ENCODE data around the gene PTPRH.

The PTPRH gene

DNA sequence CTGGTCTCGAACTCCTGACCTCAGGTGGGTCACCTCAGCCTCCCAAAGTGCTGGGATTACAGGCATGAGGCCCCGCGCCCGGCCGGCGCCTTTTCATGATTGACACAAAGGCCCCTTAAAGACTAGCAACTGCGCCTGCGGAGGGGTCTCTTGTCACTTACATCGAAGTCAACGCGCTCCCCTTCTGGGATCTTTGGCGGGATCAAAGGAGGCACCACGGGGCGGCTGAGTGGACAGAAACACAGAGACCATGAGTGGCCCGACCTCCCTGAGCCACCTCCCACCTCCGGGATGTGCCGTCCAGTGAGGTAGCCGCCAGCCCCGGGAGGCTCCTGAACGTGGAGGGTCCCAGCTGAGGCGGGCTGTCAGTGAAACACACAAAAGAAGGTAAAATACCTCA lies 67.6 kb downstream of the PTPRH start:
- no peaks in the 10 kb centered on the region for H3K9me3 Mint-ChIP-seq
- no peaks in the 10 kb centered on the region for H3K36me3 Mint-ChIP-seq (ENCODE audit: low read depth)
- TF ChIP-seq, protein P1, sequence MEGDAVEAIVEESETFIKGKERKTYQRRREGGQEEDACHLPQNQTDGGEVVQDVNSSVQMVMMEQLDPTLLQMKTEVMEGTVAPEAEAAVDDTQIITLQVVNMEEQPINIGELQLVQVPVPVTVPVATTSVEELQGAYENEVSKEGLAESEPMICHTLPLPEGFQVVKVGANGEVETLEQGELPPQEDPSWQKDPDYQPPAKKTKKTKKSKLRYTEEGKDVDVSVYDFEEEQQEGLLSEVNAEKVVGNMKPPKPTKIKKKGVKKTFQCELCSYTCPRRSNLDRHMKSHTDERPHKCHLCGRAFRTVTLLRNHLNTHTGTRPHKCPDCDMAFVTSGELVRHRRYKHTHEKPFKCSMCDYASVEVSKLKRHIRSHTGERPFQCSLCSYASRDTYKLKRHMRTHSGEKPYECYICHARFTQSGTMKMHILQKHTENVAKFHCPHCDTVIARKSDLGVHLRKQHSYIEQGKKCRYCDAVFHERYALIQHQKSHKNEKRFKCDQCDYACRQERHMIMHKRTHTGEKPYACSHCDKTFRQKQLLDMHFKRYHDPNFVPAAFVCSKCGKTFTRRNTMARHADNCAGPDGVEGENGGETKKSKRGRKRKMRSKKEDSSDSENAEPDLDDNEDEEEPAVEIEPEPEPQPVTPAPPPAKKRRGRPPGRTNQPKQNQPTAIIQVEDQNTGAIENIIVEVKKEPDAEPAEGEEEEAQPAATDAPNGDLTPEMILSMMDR (IDR thresholded peaks at IDR 0.05; ENCODE audit: unreplicated experiment in 3 of 3): no peak
- H3K27ac Mint-ChIP-seq: no peak overlapping the region
- H3K4me1 Mint-ChIP-seq: peaks cover 9% of the 10 kb centered on the region
- H3K27me3 Mint-ChIP-seq (ENCODE audit: low read depth): peaks cover 41% of the 10 kb centered on the region
- H3K4me3 Mint-ChIP-seq: peak overlapping the region in 1 of 3 experiments; percentile 13

DNA sequence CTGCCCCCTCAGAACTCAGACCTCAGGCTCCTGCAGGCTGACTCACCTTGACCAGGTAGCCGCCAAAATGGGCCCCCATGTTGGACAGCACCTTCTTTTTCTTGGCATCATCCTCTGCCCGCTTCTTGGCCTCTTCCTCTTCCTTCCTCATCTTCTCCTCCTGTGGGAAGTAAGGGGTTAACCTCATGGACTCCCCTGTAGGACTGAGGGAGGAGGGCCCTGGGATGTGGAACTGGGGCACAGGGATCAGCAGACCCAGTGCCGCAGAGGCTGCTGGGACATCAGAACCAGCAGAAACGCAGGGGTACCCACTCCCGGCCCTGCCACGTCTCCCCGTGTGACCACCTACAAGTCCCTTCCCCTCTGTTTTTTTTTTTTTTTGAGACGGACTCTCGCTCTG lies 71.4 kb downstream of the PTPRH start:
- Mint-ChIP-seq H3K27me3 (ENCODE audit: low read depth) (peaks cover 13% of the 10 kb centered on the region), H3K9me3 (no peaks in the 10 kb centered on the region), H3K4me1 (peaks cover 4% of the 10 kb centered on the region)

DNA sequence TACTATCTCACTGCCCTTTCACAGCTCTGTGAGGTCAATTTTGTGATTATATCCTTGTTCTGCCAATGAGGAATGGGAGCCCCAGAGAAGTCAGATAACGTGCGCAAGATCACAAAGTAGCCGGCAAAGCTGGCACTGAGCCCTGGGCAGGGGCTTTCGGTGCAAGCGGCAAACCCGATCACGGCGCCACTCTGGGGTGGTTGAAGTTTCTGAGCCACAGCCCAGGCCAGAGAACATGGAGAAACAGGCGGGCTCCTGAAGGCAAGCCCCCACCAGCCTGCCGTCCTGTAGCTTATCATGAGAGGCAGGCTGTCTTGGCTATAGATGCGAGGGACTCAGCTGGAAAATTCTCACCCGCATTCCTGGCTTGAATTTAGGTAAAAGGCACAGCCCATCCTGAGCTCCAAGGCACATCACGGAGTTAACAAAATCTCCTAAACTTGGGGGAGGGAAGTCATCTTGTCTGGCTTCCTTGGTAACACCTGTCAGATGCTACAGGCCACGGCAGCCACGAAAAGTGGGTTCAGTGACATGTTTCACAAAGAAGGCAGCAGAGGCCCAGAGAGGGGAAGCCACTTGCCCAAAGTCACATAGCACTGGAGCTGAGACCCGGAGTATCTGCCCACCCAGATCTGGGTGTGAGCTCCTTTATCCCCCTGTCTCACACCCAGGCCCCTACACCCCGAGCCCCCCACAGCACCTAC lies 72.8 kb downstream of the PTPRH start:
- Mint-ChIP-seq H3K4me1 (peaks cover 4% of the 10 kb centered on the region), H3K36me3 (ENCODE audit: low read depth) (no peaks in the 10 kb centered on the region), H3K27ac (no peak overlapping the region), H3K9me3 (no peaks in the 10 kb centered on the region), H3K27me3 (ENCODE audit: low read depth) (peaks cover 13% of the 10 kb centered on the region), H3K4me3 (no peak overlapping the region)
- TF ChIP-seq, protein P1 (IDR thresholded peaks at IDR 0.05; ENCODE audit: unreplicated experiment in 3 of 3): no peak

More for the DNA sequence above, 71.4 kb downstream of the PTPRH start:
- no peak overlapping the region for H3K4me3 Mint-ChIP-seq
- TF ChIP-seq, protein P1 (IDR thresholded peaks at IDR 0.05; ENCODE audit: unreplicated experiment in 3 of 3): no peak
- H3K27ac Mint-ChIP-seq: no peak overlapping the region
- no peaks in the 10 kb centered on the region for H3K36me3 Mint-ChIP-seq (ENCODE audit: low read depth)

DNA sequence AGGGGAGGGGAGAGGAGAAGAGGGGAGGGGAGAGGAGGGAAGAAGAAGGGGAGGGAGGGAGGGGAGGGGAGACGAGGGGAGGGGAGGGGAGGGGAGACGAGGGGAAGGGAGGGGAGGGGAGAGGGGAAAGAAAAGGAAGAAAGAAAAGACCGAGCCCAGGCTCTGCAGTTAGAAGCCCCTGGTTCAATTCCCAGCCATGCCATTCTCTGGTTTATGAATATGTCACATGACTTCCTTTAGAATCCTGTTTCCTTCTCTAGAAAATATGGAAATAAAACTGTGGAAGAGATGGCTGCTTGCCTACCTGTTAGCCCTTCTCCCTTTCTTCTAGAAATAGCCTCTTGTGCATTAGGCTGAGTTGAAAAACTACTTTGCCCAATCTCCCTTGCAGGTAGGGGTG lies 74.6 kb downstream of the PTPRH start:
- no peaks in the 10 kb centered on the region for H3K36me3 Mint-ChIP-seq (ENCODE audit: low read depth)
- H3K27ac Mint-ChIP-seq: no peak overlapping the region
- peaks cover 5% of the 10 kb centered on the region for H3K27me3 Mint-ChIP-seq (ENCODE audit: low read depth)
- TF ChIP-seq, protein P1 (IDR thresholded peaks at IDR 0.05; ENCODE audit: unreplicated experiment in 3 of 3): no peak
- no peaks in the 10 kb centered on the region for H3K4me1 Mint-ChIP-seq
- no peak overlapping the region for H3K4me3 Mint-ChIP-seq
- no peaks in the 10 kb centered on the region for H3K9me3 Mint-ChIP-seq

DNA sequence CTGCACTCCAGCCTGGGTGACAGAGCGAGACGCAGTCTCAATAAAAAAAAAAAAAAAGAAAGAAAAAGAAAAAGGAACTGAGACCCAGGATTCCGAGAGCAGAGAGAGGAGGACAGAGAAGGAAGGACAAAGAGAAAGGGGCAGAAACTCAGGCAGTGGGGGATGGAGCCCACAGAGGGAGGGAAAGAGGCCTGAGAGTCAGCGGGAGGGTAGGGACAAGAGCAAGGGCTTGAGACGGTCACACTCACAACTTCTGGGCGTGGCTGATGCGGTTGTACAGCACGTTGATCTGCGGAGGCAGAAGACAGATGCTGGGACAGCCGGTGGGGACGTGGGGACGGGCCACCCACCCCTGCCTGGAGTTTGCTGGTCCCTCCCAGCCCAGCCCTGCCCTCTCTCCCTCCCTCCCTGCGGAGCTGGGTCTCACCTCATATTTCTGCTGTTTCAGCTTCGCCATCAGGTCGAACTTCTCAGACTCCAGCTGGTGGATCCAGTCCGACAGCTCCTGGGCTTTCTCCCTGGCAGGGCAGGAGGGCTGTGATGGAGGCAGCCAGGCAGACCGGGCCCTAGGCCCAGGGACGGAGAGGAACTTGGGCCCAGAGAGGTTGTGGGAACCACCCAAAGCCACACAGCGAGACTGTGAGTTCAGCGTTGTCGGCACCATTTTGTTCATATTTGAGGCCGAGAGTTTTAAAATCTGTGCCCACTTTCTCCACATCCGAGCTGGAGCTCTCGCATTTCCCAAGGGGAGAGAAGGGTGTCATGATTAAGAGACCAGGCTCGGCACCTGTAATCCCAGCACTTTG lies 75.5 kb downstream of the PTPRH start:
- no peaks in the 10 kb centered on the region for H3K36me3 Mint-ChIP-seq (ENCODE audit: low read depth)
- H3K4me1 Mint-ChIP-seq: no peaks in the 10 kb centered on the region
- H3K27ac Mint-ChIP-seq: no peak overlapping the region
- H3K4me3 Mint-ChIP-seq: no peak overlapping the region
- peaks cover 5% of the 10 kb centered on the region for H3K27me3 Mint-ChIP-seq (ENCODE audit: low read depth)
- H3K9me3 Mint-ChIP-seq: no peaks in the 10 kb centered on the region
- TF ChIP-seq, protein P1 (IDR thresholded peaks at IDR 0.05; ENCODE audit: unreplicated experiment in 3 of 3): no peak

Data from nephron (organoid).